Omental fat pad (tissue), 4 donors: Measurements from ENCODE around the gene SMIM13. TPM values are rescaled to one million over a fixed set of nuclear protein-coding genes. Genes with fewer than 3 reads are reported as not detected.

Experiments used
- ATAC-seq: fragments of 150-250 bp; one replicate; pipeline ENCODE4 v1.9.1; 2016; ENCODE audit warnings: mild to moderate bottlenecking, moderate library complexity; ENCODE audit not compliant: low FRiP score
- DNase-seq: peaks from one replicate; pipeline ENCODE4 v3.0.0-alpha.2; 2019; ENCODE audit warnings: low spot score
- CTCF ChIP-seq, 3 donors: fragments of 450-650 bp; IDR thresholded peaks; one replicate each; pipeline ENCODE4 v1.5.1; 2016 to 2017; ENCODE audit warnings: antibody characterized with exemption in 3 of 3, mild to moderate bottlenecking in 3 of 3, moderate library complexity in 2 of 3
- total RNA-seq, 4 donors: library from RNA; depleted of rRNA; stranded (reverse); fragments of >200 nt; gene quantifications; one replicate each; pipeline ENCODE4 v1.1.0, GENCODE V29; 2016

Gene SMIM13
- total RNA-seq, 4 donors from 2014 or later: 7.7 to 10.0 (median 8.2) TPM

GRCh38 chr6:11132194-11132888 lies 38.7 kb downstream of the SMIM13 start:
- TF ChIP-seq CTCF (IDR thresholded peaks at IDR 0.05): no peak
- DNase-seq: no peak
- no peak for ATAC-seq

- DNase-seq (no peak), ATAC-seq (no peak)
- TF ChIP-seq CTCF (IDR thresholded peaks at IDR 0.05): no peak
These were observed 39.6 kb downstream of the SMIM13 start for GRCh38 chr6:11133281-11133680.

- ATAC-seq (no peak), DNase-seq (no peak)
- no peak for TF ChIP-seq CTCF (IDR thresholded peaks at IDR 0.05)
These were observed 43.2 kb downstream of the SMIM13 start for GRCh38 chr6:11136809-11137208.

- no peak for TF ChIP-seq CTCF (IDR thresholded peaks at IDR 0.05)
- ATAC-seq: peak; percentile 72
These were observed 45.7 kb downstream of the SMIM13 start for GRCh38 chr6:11139051-11139960.

GRCh38 chr6:11140056-11140455 lies 46.4 kb downstream of the SMIM13 start:
- DNase-seq: no peak
- no peak for ATAC-seq
- no peak for TF ChIP-seq CTCF (IDR thresholded peaks at IDR 0.05)

More at GRCh38 chr6:11139051-11139960, 45.7 kb downstream of the SMIM13 start:
- no peak for DNase-seq

- DNase-seq: no peak
- no peak for ATAC-seq
- TF ChIP-seq CTCF (IDR thresholded peaks at IDR 0.05): no peak
These were observed 47.7 kb downstream of the SMIM13 start for GRCh38 chr6:11141295-11141694.
